Coronary artery (tissue), 2 donors: ENCODE results near the gene ARAP3.
"Not testable (repeated sequence)": the region's sequence is repeated elsewhere in the genome, so short reads cannot be mapped to it uniquely, and the experiment has no call there.

ENCODE experiments used
- DNase-seq: peaks from one replicate; pipeline ENCODE4 v3.0.0-alpha.2; 2017; ENCODE audit warnings: low spot score
- H3K27ac ChIP-seq, 2 donors: fragments of 200-600 bp; sonication (generic); one replicate each; pipeline ENCODE4 v1.5.1; 2016 to 2019
- H3K4me3 ChIP-seq: fragments of 200-600 bp; sonication (generic); 2 replicates; pipeline ENCODE4 v1.5.1; 2016; ENCODE audit warnings: mild to moderate bottlenecking, moderate library complexity
- CTCF ChIP-seq: fragments of 200-600 bp; sonication (generic); IDR thresholded peaks from one replicate; pipeline ENCODE4 v1.5.1; 2019; ENCODE audit warnings: antibody characterized with exemption

Gene ARAP3

GRCh38 chr5:141618030-141618803 is 63.8 kb downstream of the ARAP3 start:
- peak; percentile 81 for DNase-seq
- TF ChIP-seq CTCF = no peak
- Histone ChIP-seq H3K4me3 (peak overlapping the region; percentile 96), H3K27ac (peak overlapping the region; percentile 91 to 98)

GRCh38 chr5:141617682-141618029 is 64.4 kb downstream of the ARAP3 start:
- DNase-seq = no peak
- Histone ChIP-seq H3K4me3 (peak overlapping the region; percentile 96), H3K27ac (peak overlapping the region; percentile 91 to 98)
- no peak for TF ChIP-seq CTCF

GRCh38 chr5:141617128-141617527 is 64.9 kb downstream of the ARAP3 start:
- DNase-seq = no peak
- peak overlapping the region; percentile 96 for H3K4me3 ChIP-seq
- peak overlapping the region; percentile 91 to 98 for H3K27ac ChIP-seq
- TF ChIP-seq CTCF = no peak

- Histone ChIP-seq H3K4me3 (peak overlapping the region; percentile 96), H3K27ac (peak overlapping the region; percentile 45 to 91)
- no peak for TF ChIP-seq CTCF
- DNase-seq = no peak
Measured at GRCh38 chr5:141615991-141616720, 65.9 kb downstream of the ARAP3 start.

- H3K27ac ChIP-seq = no peak overlapping the region
- no peak for TF ChIP-seq CTCF
Measured at GRCh38 chr5:141613344-141613743, 68.7 kb downstream of the ARAP3 start.

GRCh38 chr5:141611289-141611688 is 70.7 kb downstream of the ARAP3 start:
- no peak for TF ChIP-seq CTCF
- Histone ChIP-seq H3K27ac (no peak overlapping the region), H3K4me3 (no peak overlapping the region)
- no peak for DNase-seq

More at GRCh38 chr5:141613344-141613743, 68.7 kb downstream of the ARAP3 start:
- H3K4me3 ChIP-seq = no peak overlapping the region
- no peak for DNase-seq

- not testable (repeated sequence) for H3K27ac ChIP-seq, H3K4me3 ChIP-seq, DNase-seq
Measured at GRCh38 chr5:141609921-141610320, 72.1 kb downstream of the ARAP3 start.
